Cardiac muscle cell (in vitro differentiated cells and primary cell): ENCODE data around the gene MORF4L1. TPM values are rescaled to one million over a fixed set of nuclear protein-coding genes. Genes with fewer than 3 reads are reported as not detected.
"Not testable (repeated sequence)": the region's sequence is repeated elsewhere in the genome, so short reads cannot be mapped to it uniquely, and the experiment has no call there.

ENCODE experiments used
- DNase-seq, 2 donors: peaks; one replicate each; pipeline versions ENCODE4 v3.0.0 to v3.0.0-alpha.2; 2010 to 2017; ENCODE audit warnings: low read depth in 1 of 2, low spot score in 1 of 2
- H3K27ac ChIP-seq: fragments of 200-600 bp; sonication (generic); 2 replicates; pipeline ENCODE4 v1.5.1; 2016
- H3K27me3 ChIP-seq: fragments of 200-600 bp; sonication (generic); 2 replicates; pipeline ENCODE4 v1.6.0; 2016; ENCODE audit warnings: control low read depth
- H3K36me3 ChIP-seq: fragments of 200-600 bp; sonication (generic); 2 replicates; pipeline ENCODE4 v1.5.1; 2016; ENCODE audit warnings: control low read depth
- H3K4me1 ChIP-seq: fragments of 200-600 bp; sonication (generic); 2 replicates; pipeline ENCODE4 v1.8.1; 2017; ENCODE audit warnings: low read depth, mild to moderate bottlenecking, mixed run types
- H3K4me3 ChIP-seq: fragments of 200-600 bp; sonication (generic); 2 replicates; pipeline ENCODE4 v1.5.1; 2016; ENCODE audit warnings: mild to moderate bottlenecking
- H3K9me3 ChIP-seq: fragments of 200-600 bp; sonication (generic); 2 replicates; pipeline ENCODE4 v1.5.1; 2017; ENCODE audit warnings: low read depth, mild to moderate bottlenecking, control low read depth
- CTCF ChIP-seq: IDR thresholded peaks from 2 replicates; pipeline ENCODE4 v1.5.1; 2012; ENCODE audit warnings: low read depth, mild to moderate bottlenecking, low read length
- polyA plus RNA-seq: library from polyadenylated mRNA; unstranded; fragments of >200 nt; fragmentation: Nextera tagmentation; extraction: Ambion mirVana; gene quantifications from 2 replicates; pipeline ENCODE4 v1.2.1, GENCODE V29; 2016
- total RNA-seq: library from RNA; depleted of rRNA; stranded (reverse); fragments of >200 nt; gene quantifications from 2 replicates; pipeline ENCODE4 v1.2.3, GENCODE V29; 2016

The MORF4L1 gene
- total and polyA plus RNA-seq, 2 experiments from 2014 or later: 625 to 760 TPM

- H3K4me1 ChIP-seq: peaks cover 9% of the 10 kb centered on the region
- no peaks in the 10 kb centered on the region for H3K27me3 ChIP-seq
- H3K36me3 ChIP-seq: no peaks in the 10 kb centered on the region
- no peaks in the 10 kb centered on the region for H3K9me3 ChIP-seq
- H3K4me3 ChIP-seq: no peak overlapping the region
- no peak for TF ChIP-seq CTCF
- no peak for DNase-seq
- H3K27ac ChIP-seq: no peak overlapping the region
Measured at GRCh38 chr15:78841891-78842290, 30.8 kb upstream of the MORF4L1 start.

GRCh38 chr15:78842519-78842918 is 30.2 kb upstream of the MORF4L1 start:
- Histone ChIP-seq H3K4me1 (peaks cover 9% of the 10 kb centered on the region), H3K27ac (no peak overlapping the region), H3K27me3 (no peaks in the 10 kb centered on the region), H3K9me3 (no peaks in the 10 kb centered on the region), H3K36me3 (no peaks in the 10 kb centered on the region), H3K4me3 (no peak overlapping the region)
- DNase-seq: no peak
- no peak for TF ChIP-seq CTCF

- DNase-seq, H3K36me3 ChIP-seq, H3K4me1 ChIP-seq, H3K27ac ChIP-seq, H3K9me3 ChIP-seq, H3K27me3 ChIP-seq, H3K4me3 ChIP-seq: not testable (repeated sequence)
Measured at GRCh38 chr15:78846906-78847305, 25.8 kb upstream of the MORF4L1 start.

- not testable (repeated sequence) for DNase-seq, H3K9me3 ChIP-seq, H3K4me1 ChIP-seq, H3K36me3 ChIP-seq, H3K4me3 ChIP-seq, H3K27ac ChIP-seq, H3K27me3 ChIP-seq
Measured at GRCh38 chr15:78847387-78847906, 25.2 kb upstream of the MORF4L1 start.

- no peaks in the 10 kb centered on the region for H3K9me3 ChIP-seq
- no peak for DNase-seq
- H3K4me3 ChIP-seq: no peak overlapping the region
- no peak for TF ChIP-seq CTCF
- peaks cover 6% of the 10 kb centered on the region for H3K4me1 ChIP-seq
- no peaks in the 10 kb centered on the region for H3K27me3 ChIP-seq
- H3K27ac ChIP-seq: no peak overlapping the region
- H3K36me3 ChIP-seq: no peaks in the 10 kb centered on the region
Measured at GRCh38 chr15:78850352-78850751, 22.3 kb upstream of the MORF4L1 start.

GRCh38 chr15:78850941-78851755 is 21.5 kb upstream of the MORF4L1 start:
- Histone ChIP-seq H3K4me3 (no peak overlapping the region), H3K9me3 (no peaks in the 10 kb centered on the region), H3K27ac (no peak overlapping the region), H3K36me3 (no peaks in the 10 kb centered on the region), H3K4me1 (peaks cover 6% of the 10 kb centered on the region), H3K27me3 (no peaks in the 10 kb centered on the region)
- TF ChIP-seq CTCF: no peak
- DNase-seq: peak in 1 of 2 donors; percentile 26
